CD4-positive, alpha-beta T cell (primary cell): ENCODE results near the gene PNLIPRP2. TPM values are rescaled to one million over a fixed set of nuclear protein-coding genes. Genes with fewer than 3 reads are reported as not detected.

Experiments used
- ATAC-seq: fragments of 200-7000 bp; cut with Tn5 transposase; one replicate; pipeline ENCODE4 v1.10.0; 2022; ENCODE audit warnings: mild to moderate bottlenecking; ENCODE audit not compliant: poor library complexity
- CTCF ChIA-PET: fragments of 350-600 bp; sonication (Branson Sonifier 250); formaldehyde crosslinking; loops from one replicate; lab custom pipeline; 2021; ENCODE audit warnings: antibody characterized with exemption, inconsistent platforms; lab: Charles Lee
- POLR2A ChIA-PET: fragments of 350-600 bp; sonication (Branson Sonifier 250); formaldehyde crosslinking; loops from one replicate; lab custom pipeline; 2021; ENCODE audit warnings: antibody characterized with exemption, inconsistent platforms; lab: Charles Lee
- DNase-seq, 14 experiments: peaks; one replicate each; pipeline ENCODE4 v3.0.0-alpha.2; 2013 to 2020; ENCODE audit warnings: mixed read lengths in 2 of 14
- H3K27ac ChIP-seq, 2 donors: one replicate each; pipeline versions ENCODE4 v1.5.1 to v1.7.0; 2013; ENCODE audit warnings: low read length in 2 of 2, low read depth in 1 of 2, mild to moderate bottlenecking in 1 of 2
- H3K27me3 ChIP-seq, 2 experiments: 1 replicate in 1 of 2; 2 replicates in 1 of 2; pipeline versions ENCODE4 v1.6.1 to v1.7.0; 2013; ENCODE audit warnings: low read length in 2 of 2, control low read depth in 1 of 2, mild to moderate bottlenecking in 1 of 2, moderate library complexity in 1 of 2; ENCODE audit not compliant: insufficient read depth in 2 of 2, control insufficient read depth in 1 of 2
- H3K36me3 ChIP-seq: one replicate; pipeline ENCODE4 v1.6.1; 2013; ENCODE audit warnings: low read length, control low read depth; ENCODE audit not compliant: insufficient read depth
- H3K4me1 ChIP-seq: one replicate; pipeline ENCODE4 v1.6.1; 2013; ENCODE audit warnings: low read length, control low read depth; ENCODE audit not compliant: insufficient read depth
- H3K4me3 ChIP-seq: one replicate; pipeline ENCODE4 v1.5.1; 2013; ENCODE audit warnings: mild to moderate bottlenecking, low read length, moderate library complexity
- H3K9me3 ChIP-seq, 2 experiments: 1 replicate in 1 of 2; 2 replicates in 1 of 2; pipeline versions ENCODE4 v1.6.1 to v1.7.0; 2013; ENCODE audit warnings: low read length in 2 of 2, mild to moderate bottlenecking in 2 of 2, control low read depth in 1 of 2, moderate library complexity in 1 of 2; ENCODE audit not compliant: control insufficient read depth in 1 of 2, insufficient read depth in 1 of 2
- H3K27ac Mint-ChIP-seq: one replicate; pipeline ENCODE4 v1.8.0; 2020; ENCODE audit warnings: mixed read lengths
- H3K27me3 Mint-ChIP-seq: one replicate; pipeline ENCODE4 v1.8.0; 2021; ENCODE audit warnings: mixed read lengths
- H3K36me3 Mint-ChIP-seq: one replicate; pipeline ENCODE4 v1.8.0; 2021; ENCODE audit warnings: low read depth, mixed read lengths
- H3K4me1 Mint-ChIP-seq: one replicate; pipeline ENCODE4 v1.8.0; 2021; ENCODE audit warnings: low read depth, mixed read lengths
- H3K4me3 Mint-ChIP-seq: one replicate; pipeline ENCODE4 v1.8.0; 2020; ENCODE audit warnings: mild to moderate bottlenecking, mixed read lengths
- H3K9me3 Mint-ChIP-seq: one replicate; pipeline ENCODE4 v1.8.0; 2020; ENCODE audit warnings: mixed read lengths
- intact Hi-C, 2 experiments: fragments of 100-400 bp; cut with DNase I in 1 of 2; cut with micrococcal nuclease in 1 of 2; formaldehyde crosslinking; loops; one replicate each; pipeline versions ENCODE4 v1.15.1 to v1.9.0; 2023 to 2025; cut with DNase I, micrococcal nuclease
- total RNA-seq, 174 experiments: library from RNA in 2 of 174; stranded (reverse) in 2 of 174; gene quantifications; one replicate each; pipeline ENCODE4 v1.2.3 and lab custom pipeline; 2021 to 2026
- TF ChIP-seq, protein P1 (sequence below): fragments of 200-600 bp; IDR thresholded peaks from one replicate; pipeline ENCODE4 v1.8.0; 2022; ENCODE audit warnings: antibody characterized with exemption, mild to moderate bottlenecking

PNLIPRP2 gene
- total RNA-seq, 2 experiments from 2014 or later, result not detected

DNA sequence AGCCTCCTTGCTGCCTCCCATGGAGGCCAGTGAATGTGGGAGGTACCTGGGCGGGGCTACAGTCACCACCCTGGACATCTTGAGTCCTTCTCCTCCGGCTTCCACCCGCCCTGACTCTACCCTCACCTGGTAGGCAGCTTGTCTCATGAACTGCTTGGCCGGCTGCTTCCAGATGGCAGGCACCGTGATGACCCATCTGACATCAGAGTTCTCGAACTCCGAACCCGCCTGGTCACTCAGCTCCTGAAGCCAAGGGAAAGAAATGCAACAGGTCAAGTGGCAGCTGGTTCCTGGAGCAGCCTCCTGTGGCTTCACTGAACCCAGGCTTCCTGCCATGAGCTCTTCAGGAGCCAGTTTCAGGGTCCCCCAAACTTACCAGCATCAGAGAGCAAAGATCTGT is 71.5 kb downstream of the PNLIPRP2 start:
- H3K27me3 Mint-ChIP-seq, result peaks cover 70% of the 10 kb centered on the region
- no peaks in the 10 kb centered on the region for H3K36me3 ChIP-seq
- TF ChIP-seq, protein P1, sequence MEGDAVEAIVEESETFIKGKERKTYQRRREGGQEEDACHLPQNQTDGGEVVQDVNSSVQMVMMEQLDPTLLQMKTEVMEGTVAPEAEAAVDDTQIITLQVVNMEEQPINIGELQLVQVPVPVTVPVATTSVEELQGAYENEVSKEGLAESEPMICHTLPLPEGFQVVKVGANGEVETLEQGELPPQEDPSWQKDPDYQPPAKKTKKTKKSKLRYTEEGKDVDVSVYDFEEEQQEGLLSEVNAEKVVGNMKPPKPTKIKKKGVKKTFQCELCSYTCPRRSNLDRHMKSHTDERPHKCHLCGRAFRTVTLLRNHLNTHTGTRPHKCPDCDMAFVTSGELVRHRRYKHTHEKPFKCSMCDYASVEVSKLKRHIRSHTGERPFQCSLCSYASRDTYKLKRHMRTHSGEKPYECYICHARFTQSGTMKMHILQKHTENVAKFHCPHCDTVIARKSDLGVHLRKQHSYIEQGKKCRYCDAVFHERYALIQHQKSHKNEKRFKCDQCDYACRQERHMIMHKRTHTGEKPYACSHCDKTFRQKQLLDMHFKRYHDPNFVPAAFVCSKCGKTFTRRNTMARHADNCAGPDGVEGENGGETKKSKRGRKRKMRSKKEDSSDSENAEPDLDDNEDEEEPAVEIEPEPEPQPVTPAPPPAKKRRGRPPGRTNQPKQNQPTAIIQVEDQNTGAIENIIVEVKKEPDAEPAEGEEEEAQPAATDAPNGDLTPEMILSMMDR, result no peak
- H3K27ac ChIP-seq, result no peak overlapping the region
- no peak for ATAC-seq
- ChIA-PET CTCF (interaction anchor here (1.6 kb wide), 1 partner anchor 10 kb away, joined by 5 read pairs; no protein-coding TSS in a partner anchor), POLR2A (no interaction called here)
- no peaks in the 10 kb centered on the region for H3K4me1 Mint-ChIP-seq
- H3K27ac Mint-ChIP-seq, result no peak overlapping the region
- H3K9me3 ChIP-seq, result no peaks in the 10 kb centered on the region
- H3K4me3 ChIP-seq, result no peak overlapping the region
- H3K27me3 ChIP-seq, result peaks cover 10 to 16% of the 10 kb centered on the region in 2 experiments
- intact Hi-C loops, result no loop called here
- H3K9me3 Mint-ChIP-seq, result no peaks in the 10 kb centered on the region
- no peaks in the 10 kb centered on the region for H3K4me1 ChIP-seq
- no peak for DNase-seq
- H3K4me3 Mint-ChIP-seq, result no peak overlapping the region
- no peaks in the 10 kb centered on the region for H3K36me3 Mint-ChIP-seq

DNA sequence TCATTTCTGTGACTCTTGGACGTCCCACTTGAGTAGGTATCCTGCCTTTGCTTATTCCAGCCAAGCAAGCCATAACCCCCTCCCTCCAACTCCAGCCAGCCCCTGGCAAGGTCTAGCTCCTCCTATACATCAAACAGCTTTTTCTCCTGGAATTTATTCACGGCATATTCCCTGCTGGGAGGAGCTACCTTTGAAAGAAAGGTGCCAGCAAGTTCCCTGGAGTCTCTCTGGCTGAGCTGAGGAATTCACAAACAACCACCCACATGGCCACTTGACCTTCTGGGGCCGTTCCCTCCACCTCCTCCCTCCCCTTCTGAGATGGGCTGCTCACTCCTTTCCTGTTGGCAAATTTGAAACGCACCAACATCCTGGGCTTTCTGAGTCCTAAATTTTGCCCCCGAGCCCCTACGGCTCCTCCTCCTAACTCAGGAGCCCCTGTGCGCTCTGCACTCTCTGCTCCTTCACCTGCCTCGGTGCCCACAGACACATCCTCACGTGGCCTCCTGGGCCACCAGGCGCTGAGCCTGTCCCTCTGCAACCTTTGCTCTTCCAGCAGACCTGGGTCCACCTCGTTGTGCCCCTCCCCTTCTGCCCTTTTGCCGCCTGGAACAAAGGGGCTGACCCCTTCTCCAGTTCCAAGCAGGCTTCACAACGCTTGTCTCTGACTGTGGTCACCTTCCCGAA is 73.6 kb downstream of the PNLIPRP2 start:
- intact Hi-C loops, result no loop called here
- CTCF ChIA-PET, result no interaction called here
- ATAC-seq (no peak), DNase-seq (no peak)
- Mint-ChIP-seq H3K36me3 (no peaks in the 10 kb centered on the region), H3K27ac (no peak overlapping the region), H3K4me3 (no peak overlapping the region), H3K9me3 (no peaks in the 10 kb centered on the region), H3K27me3 (peaks cover 68% of the 10 kb centered on the region), H3K4me1 (no peaks in the 10 kb centered on the region)
- H3K4me3 ChIP-seq, result no peak overlapping the region
- POLR2A ChIA-PET, result no interaction called here
- no peaks in the 10 kb centered on the region for H3K4me1 ChIP-seq
- TF ChIP-seq, protein P1, result no peak
- peaks cover 8 to 13% of the 10 kb centered on the region in 2 experiments for H3K27me3 ChIP-seq
- H3K9me3 ChIP-seq, result no peaks in the 10 kb centered on the region
- H3K36me3 ChIP-seq, result no peaks in the 10 kb centered on the region
- no peak overlapping the region for H3K27ac ChIP-seq

Other genes starting within 250 kb of the PNLIPRP2 start
- not detected for gene PNLIPRP3, start 193.1 kb upstream of the PNLIPRP2 start, total RNA-seq
- not detected for gene PNLIP, start 75.0 kb upstream of the PNLIPRP2 start, total RNA-seq
- gene PNLIPRP1, start 30.0 kb upstream of the PNLIPRP2 start, total RNA-seq, result not detected
- under 1 TPM in 1 of 2 experiments, not detected in 1; 0.49 TPM for gene HSPA12A, start 121.6 kb downstream of the PNLIPRP2 start, total RNA-seq
- not detected for gene ENO4, start 228.5 kb downstream of the PNLIPRP2 start, total RNA-seq